H1 (cell line): Measurements from ENCODE around the gene NTPCR. TPM values are rescaled to one million over a fixed set of nuclear protein-coding genes. Genes with fewer than 3 reads are reported as not detected.

Experiments
- CTCF ChIA-PET: fragments of 300-600 bp; sonication (Branson Sonifier 250); formaldehyde crosslinking; loops from one replicate; lab custom pipeline; 2021; ENCODE audit not compliant: partially characterized antibody; lab: Charles Lee
- POLR2A ChIA-PET: fragments of 300-600 bp; sonication (Branson Sonifier 250); formaldehyde crosslinking; loops from one replicate; lab custom pipeline; 2021; ENCODE audit warnings: inconsistent platforms; ENCODE audit not compliant: partially characterized antibody; lab: Charles Lee
- DNase-seq, 2 experiments: peaks; one replicate each; pipeline versions ENCODE4 v3.0.0 to v3.0.0-alpha.2; 2010 to 2022; ENCODE audit warnings: low spot score in 2 of 2, low read depth in 1 of 2, mixed read lengths in 1 of 2
- FAIRE-seq: peaks from 2 replicates; lab custom pipeline; 2011; peaks lifted over from hg19 to GRCh38; lab: Jason Lieb, UNC
- H2AFZ ChIP-seq: 2 replicates; pipeline ENCODE4 v1.8.1; 2012; ENCODE audit warnings: low read length, inconsistent platforms
- H2AK5ac ChIP-seq: 2 replicates; pipeline ENCODE4 v1.6.1; 2013; ENCODE audit warnings: low read depth, low read length
- H2BK120ac ChIP-seq: replicated peaks from 2 replicates; pipeline ENCODE3; 2013; ENCODE audit warnings: low read depth, low read length, inconsistent platforms
- H2BK12ac ChIP-seq: 2 replicates; pipeline ENCODE4 v1.6.1; 2013; ENCODE audit warnings: low read depth, low read length
- H2BK15ac ChIP-seq: 2 replicates; pipeline ENCODE4 v1.6.1; 2013; ENCODE audit warnings: low read length
- H2BK20ac ChIP-seq: 2 replicates; pipeline ENCODE4 v1.6.1; 2013; ENCODE audit warnings: low read length
- H2BK5ac ChIP-seq: 2 replicates; pipeline ENCODE4 v1.6.1; 2013; ENCODE audit warnings: low read depth, low read length
- H3K14ac ChIP-seq: 2 replicates; pipeline ENCODE4 v1.6.1; 2013; ENCODE audit warnings: inconsistent platforms; ENCODE audit not compliant: insufficient read length
- H3K18ac ChIP-seq: 2 replicates; pipeline ENCODE4 v1.6.1; 2013; ENCODE audit warnings: low read length; ENCODE audit errors: extremely low read depth
- H3K23ac ChIP-seq: 2 replicates; pipeline ENCODE4 v1.6.1; 2013; ENCODE audit warnings: inconsistent platforms; ENCODE audit not compliant: insufficient read length
- H3K23me2 ChIP-seq: 2 replicates; pipeline ENCODE4 v1.6.1; 2013; ENCODE audit warnings: low read depth, low read length
- H3K27ac ChIP-seq: 2 replicates; pipeline ENCODE4 v1.6.1; 2011; ENCODE audit warnings: low read depth, low read length, inconsistent platforms
- H3K27me3 ChIP-seq, 4 experiments: replicated peaks in 1 of 4; 1 replicate in 1 of 4; 2 replicates in 3 of 4; pipeline versions ENCODE4 v1.6.1 to v1.8.1; 2011 to 2013; ENCODE audit warnings: low read length in 3 of 4, mild to moderate bottlenecking in 3 of 4, inconsistent platforms in 2 of 4, mixed read lengths in 2 of 4, moderate library complexity in 1 of 4; ENCODE audit not compliant: control insufficient read depth in 3 of 4, insufficient read depth in 3 of 4; ENCODE audit errors: extremely low read depth in 1 of 4
- H3K36me3 ChIP-seq, 4 experiments: 2 replicates each; pipeline versions ENCODE4 v1.6.1 to v1.8.1; 2011 to 2013; ENCODE audit warnings: mild to moderate bottlenecking in 4 of 4, low read length in 3 of 4, moderate library complexity in 2 of 4, control low read depth in 1 of 4, inconsistent platforms in 1 of 4; ENCODE audit not compliant: insufficient read depth in 4 of 4, control insufficient read depth in 2 of 4
- H3K4ac ChIP-seq: replicated peaks from 2 replicates; pipeline ENCODE3; 2013; ENCODE audit warnings: low read length, low read depth, mixed read lengths, inconsistent platforms; ENCODE audit not compliant: insufficient read length
- H3K4me1 ChIP-seq, 4 experiments: replicated peaks in 1 of 4; 1 replicate in 1 of 4; 2 replicates in 3 of 4; pipeline versions ENCODE4 v1.6.1 to v1.8.1; 2011 to 2013; ENCODE audit warnings: low read length in 3 of 4, inconsistent platforms in 2 of 4, mixed read lengths in 1 of 4; ENCODE audit not compliant: insufficient read depth in 4 of 4, control insufficient read depth in 3 of 4
- H3K4me2 ChIP-seq, 2 experiments: 2 replicates each; pipeline versions ENCODE4 v1.6.1 to v1.8.1; 2011 to 2013; ENCODE audit warnings: low read depth in 2 of 2, low read length in 2 of 2, control low read depth in 1 of 2, inconsistent platforms in 1 of 2, mild to moderate bottlenecking in 1 of 2; ENCODE audit not compliant: insufficient read depth in 1 of 2
- H3K4me3 ChIP-seq, 4 experiments: fragments of 200-600, 300-600 bp in 1 of 4; sonication (generic), shearing (Covaris generic), sonication (Bioruptor Twin) in 1 of 4; 2 replicates each; pipeline versions ENCODE4 v1.5.1 to v1.8.1; 2011 to 2016; ENCODE audit warnings: low read length in 4 of 4, low read depth in 3 of 4, control low read depth in 2 of 4, inconsistent platforms in 2 of 4, mild to moderate bottlenecking in 2 of 4, mixed read lengths in 1 of 4, moderate library complexity in 1 of 4; ENCODE audit not compliant: insufficient read depth in 2 of 4; ENCODE audit errors: extremely low read depth in 1 of 4
- H3K56ac ChIP-seq: replicated peaks from 2 replicates; pipeline ENCODE3; 2013; ENCODE audit warnings: low read depth, mild to moderate bottlenecking, mixed read lengths, low read length, inconsistent platforms; ENCODE audit not compliant: insufficient read length
- H3K79me1 ChIP-seq: 2 replicates; pipeline ENCODE4 v1.6.1; 2013; ENCODE audit warnings: low read depth, low read length, control low read depth
- H3K79me2 ChIP-seq, 2 experiments: 2 replicates each; pipeline versions ENCODE4 v1.6.1 to v1.8.1; 2012 to 2013; ENCODE audit warnings: low read length in 2 of 2, mild to moderate bottlenecking in 2 of 2, inconsistent platforms in 1 of 2; ENCODE audit not compliant: insufficient read depth in 2 of 2, control insufficient read depth in 1 of 2
- H3K9ac ChIP-seq, 4 experiments: replicated peaks in 1 of 4; 1 replicate in 1 of 4; 2 replicates in 3 of 4; pipeline versions ENCODE4 v1.6.1 to v1.8.1; 2011 to 2013; ENCODE audit warnings: low read depth in 3 of 4, low read length in 3 of 4, control low read depth in 2 of 4, mild to moderate bottlenecking in 2 of 4, moderate library complexity in 2 of 4, inconsistent platforms in 1 of 4; ENCODE audit errors: extremely low read depth in 1 of 4
- H3K9me3 ChIP-seq, 2 experiments: 2 replicates each; pipeline versions ENCODE4 v1.6.1 to v1.8.1; 2012 to 2013; ENCODE audit warnings: mild to moderate bottlenecking in 2 of 2, moderate library complexity in 2 of 2, control low read depth in 1 of 2, inconsistent platforms in 1 of 2, low read depth in 1 of 2, low read length in 1 of 2, mixed read lengths in 1 of 2; ENCODE audit not compliant: insufficient read depth in 2 of 2
- H4K20me1 ChIP-seq, 2 experiments: replicated peaks in 1 of 2; 2 replicates each; pipeline versions ENCODE3 to v1.8.1; 2011 to 2013; ENCODE audit warnings: inconsistent platforms in 2 of 2, low read length in 2 of 2, mild to moderate bottlenecking in 1 of 2; ENCODE audit not compliant: insufficient read depth in 2 of 2, control insufficient read depth in 1 of 2
- H4K5ac ChIP-seq: 2 replicates; pipeline ENCODE4 v1.6.1; 2013; ENCODE audit warnings: low read length, low read depth, mixed read lengths, inconsistent platforms; ENCODE audit not compliant: insufficient read length
- H4K8ac ChIP-seq: 2 replicates; pipeline ENCODE4 v1.8.0; 2013; ENCODE audit warnings: mild to moderate bottlenecking, moderate library complexity, low read length, inconsistent platforms; ENCODE audit not compliant: insufficient read depth; ENCODE audit errors: extremely low read depth
- H4K91ac ChIP-seq: replicated peaks from 2 replicates; pipeline ENCODE3; 2013; ENCODE audit warnings: low read length, mixed read lengths, inconsistent platforms; ENCODE audit not compliant: insufficient read length
- HDAC2 ChIP-seq, 2 experiments: fragments of 300-600 bp in 1 of 2; sonication (generic) in 1 of 2; IDR thresholded peaks; 2 replicates each; pipeline ENCODE4 v1.6.1; 2011 to 2012; ENCODE audit warnings: low read depth in 2 of 2, low read length in 2 of 2, mild to moderate bottlenecking in 2 of 2, moderate library complexity in 2 of 2, borderline replicate concordance in 1 of 2, inconsistent platforms in 1 of 2
- ZNF274 ChIP-seq: IDR thresholded peaks from 2 replicates; pipeline ENCODE4 v1.7.0; 2012; ENCODE audit warnings: low read length, borderline replicate concordance; ENCODE audit errors: extremely low read depth
- WGBS, 2 experiments: shearing (Covaris generic) in 1 of 2; methylation state at CpG; one replicate each; pipeline versions ENCODE4 v1.1.6 to v1.1.7; 2013 to 2015; ENCODE audit warnings: low lambda C conversion rate in 2 of 2, mixed read lengths in 2 of 2, inconsistent platforms in 1 of 2, low coverage in 1 of 2, missing lambda C conversion rate in 1 of 2; ENCODE audit not compliant: insufficient replicate concordance in 2 of 2, insufficient coverage in 1 of 2, insufficient read length in 1 of 2; ENCODE audit errors: extremely low coverage in 1 of 2, missing lambda C conversion rate in 1 of 2; 5-methylcytosine and 5-hydroxymethylcytosine counted together
- polyA plus RNA-seq, 7 experiments: library from polyadenylated mRNA; depleted of rRNA in 3 of 7; stranded (reverse) in 5 of 7; unstranded in 2 of 7; fragments of >200 nt in 5 of 7; fragments of 200-250 nt in 2 of 7; gene quantifications; 1 replicate in 5 of 7; 2 replicates in 1 of 7; 4 replicates in 1 of 7; pipeline versions ENCODE4 v1.2.1 to v1.2.3, GENCODE V29; 2011 to 2013; ENCODE audit warnings: missing spikeins in 2 of 7, mixed read lengths in 2 of 7
- total RNA-seq: library from RNA; stranded (reverse); fragmentation: NEBNext Ultra II Directional; extraction: Animal tissue kit (Norgen Biotek cat#: 25700); gene quantifications from 2 replicates; pipeline ENCODE4 v1.2.1, GENCODE V29; 2021

The NTPCR gene
- total and polyA plus RNA-seq, 2 of the 8 experiments (the other 6 are each of a cell fraction or from before 2014, with no cell fraction given), result 22.6 to 73.1 TPM

DNA sequence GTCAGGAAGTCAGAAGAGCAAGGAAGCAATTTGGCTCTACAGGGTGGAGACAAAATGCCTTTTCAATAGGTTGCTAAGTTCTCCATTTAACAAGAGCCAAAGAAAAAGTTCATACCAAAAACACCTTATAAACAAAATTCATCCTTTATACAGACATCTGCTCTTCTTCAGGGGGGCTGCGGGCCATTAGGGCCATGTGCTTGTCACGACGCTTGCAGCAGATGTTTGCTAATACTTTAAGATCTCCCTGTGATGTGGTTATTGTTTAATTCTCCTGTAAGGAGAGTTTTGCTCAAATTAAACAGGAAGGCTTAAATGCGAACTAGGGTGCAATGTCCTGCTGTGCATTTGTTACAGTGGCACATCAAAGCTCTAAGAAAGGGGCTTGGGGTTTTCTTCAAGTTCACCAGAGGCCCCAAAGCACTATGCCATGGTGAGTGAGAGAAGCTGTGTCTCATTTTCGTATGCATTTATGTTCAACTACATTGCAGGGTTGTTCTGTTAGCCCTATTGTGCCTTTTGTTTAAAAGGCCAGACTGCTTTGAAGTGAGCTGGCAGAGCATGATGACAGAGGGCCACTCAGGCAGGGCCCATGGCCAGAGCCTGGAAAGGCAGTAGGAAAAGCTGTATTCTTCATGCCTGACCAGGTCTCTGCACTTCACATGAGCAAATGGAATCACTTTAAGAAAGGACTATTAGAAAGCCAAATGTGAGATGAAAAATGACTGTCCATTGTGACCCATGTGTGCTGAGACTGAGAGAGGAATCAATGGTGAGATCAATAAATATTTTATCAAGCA is 24.8 kb upstream of the NTPCR start:
- H3K4me2 ChIP-seq, result no peak overlapping the region
- TF ChIP-seq HDAC2 (IDR thresholded peaks at IDR 0.05; ENCODE audit: borderline replicate concordance in 1 of 2, low read depth in 2 of 2, low read length in 2 of 2), result no peak
- TF ChIP-seq ZNF274, result no peak

More for the DNA sequence above, 24.8 kb upstream of the NTPCR start:
- no peaks in the 10 kb centered on the region for H3K79me1 ChIP-seq
- H2BK15ac ChIP-seq, result no peak overlapping the region
- H3K18ac ChIP-seq, result no peak overlapping the region
- H3K9me3 ChIP-seq, result no peaks in the 10 kb centered on the region
- H3K79me2 ChIP-seq, result no peaks in the 10 kb centered on the region
- no peak for FAIRE-seq
- no peak overlapping the region for H2BK120ac ChIP-seq
- H3K14ac ChIP-seq, result no peak overlapping the region
- H3K56ac ChIP-seq, result no peak overlapping the region
- no peaks in the 10 kb centered on the region for H3K4me1 ChIP-seq
- H2BK20ac ChIP-seq, result no peak overlapping the region
- no peaks in the 10 kb centered on the region for H4K20me1 ChIP-seq
- DNase-seq, result no peak
- no peak overlapping the region for H3K23ac ChIP-seq
- H4K8ac ChIP-seq, result no peak overlapping the region
- no peaks in the 10 kb centered on the region for H3K36me3 ChIP-seq
- no peak overlapping the region for H2AFZ ChIP-seq
- H2BK5ac ChIP-seq, result no peak overlapping the region
- no peak overlapping the region for H4K91ac ChIP-seq
- no peak overlapping the region for H2BK12ac ChIP-seq
- no peak overlapping the region for H3K9ac ChIP-seq
- H3K4me3 ChIP-seq, result no peak overlapping the region
- POLR2A ChIA-PET, result no interaction called here
- H3K4ac ChIP-seq, result no peak overlapping the region
- H3K23me2 ChIP-seq, result no peaks in the 10 kb centered on the region
- no peaks in the 10 kb centered on the region for H3K27me3 ChIP-seq
- H4K5ac ChIP-seq, result no peak overlapping the region
- WGBS, 2 experiments, result 82% methylated on average over 5 of the region's 5 CpGs; no CpG with 5 or more reads in 1 of the 2 experiments
- H3K27ac ChIP-seq, result no peak overlapping the region
- CTCF ChIA-PET, result interaction anchor here (1.1 kb wide), 1 partner anchor 42 kb away, joined by 3 read pairs; no protein-coding TSS in a partner anchor
- no peak overlapping the region for H2AK5ac ChIP-seq
